ENCODE data around the gene OSBP.

DNA sequence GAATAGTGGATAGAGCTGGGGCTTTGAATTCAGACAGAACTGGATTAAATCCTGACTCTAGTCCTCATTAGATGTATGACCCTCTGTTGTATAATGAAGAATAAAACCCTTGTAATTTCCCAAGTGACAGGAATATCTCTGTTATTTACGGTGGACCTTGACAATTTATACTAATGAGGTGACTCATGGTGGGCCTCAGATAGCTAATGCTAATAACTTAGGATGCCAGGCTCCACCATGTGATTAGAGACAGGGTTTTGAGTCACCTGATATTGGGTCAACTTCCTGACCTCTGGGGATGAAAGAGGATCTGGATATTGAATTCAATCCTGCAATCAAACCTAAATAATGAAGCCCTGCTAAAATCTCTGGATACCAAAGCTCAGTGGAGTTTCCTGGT is 33.6 kb downstream of the OSBP start:
- TF ChIP-seq, protein P1, sequence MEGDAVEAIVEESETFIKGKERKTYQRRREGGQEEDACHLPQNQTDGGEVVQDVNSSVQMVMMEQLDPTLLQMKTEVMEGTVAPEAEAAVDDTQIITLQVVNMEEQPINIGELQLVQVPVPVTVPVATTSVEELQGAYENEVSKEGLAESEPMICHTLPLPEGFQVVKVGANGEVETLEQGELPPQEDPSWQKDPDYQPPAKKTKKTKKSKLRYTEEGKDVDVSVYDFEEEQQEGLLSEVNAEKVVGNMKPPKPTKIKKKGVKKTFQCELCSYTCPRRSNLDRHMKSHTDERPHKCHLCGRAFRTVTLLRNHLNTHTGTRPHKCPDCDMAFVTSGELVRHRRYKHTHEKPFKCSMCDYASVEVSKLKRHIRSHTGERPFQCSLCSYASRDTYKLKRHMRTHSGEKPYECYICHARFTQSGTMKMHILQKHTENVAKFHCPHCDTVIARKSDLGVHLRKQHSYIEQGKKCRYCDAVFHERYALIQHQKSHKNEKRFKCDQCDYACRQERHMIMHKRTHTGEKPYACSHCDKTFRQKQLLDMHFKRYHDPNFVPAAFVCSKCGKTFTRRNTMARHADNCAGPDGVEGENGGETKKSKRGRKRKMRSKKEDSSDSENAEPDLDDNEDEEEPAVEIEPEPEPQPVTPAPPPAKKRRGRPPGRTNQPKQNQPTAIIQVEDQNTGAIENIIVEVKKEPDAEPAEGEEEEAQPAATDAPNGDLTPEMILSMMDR (conservative IDR thresholded peaks at IDR 0.05 in 1 of 2, IDR thresholded peaks at IDR 0.05 in 1 of 2; ENCODE audit: extremely low read depth in 1 of 2, insufficient read depth in 1 of 2, low read depth in 1 of 2, low read length in 2 of 2) = no peak
- no peak for TF ChIP-seq EZH2 (IDR thresholded peaks at IDR 0.05; ENCODE audit: borderline replicate concordance, low read length)

All from mammary epithelial cell (primary cell).